Right renal pelvis (tissue), 4 donors: ENCODE data around the gene ATG4D. TPM values are rescaled to one million over a fixed set of nuclear protein-coding genes. Genes with fewer than 3 reads are reported as not detected.

ENCODE experiments used
- DNase-seq, 4 donors: peaks; one replicate each; pipeline ENCODE4 v3.0.0-alpha.2; 2013; ENCODE audit warnings: low read depth in 4 of 4, low spot score in 3 of 4, missing footprints in 1 of 4
- polyA plus RNA-seq, 4 donors: library from polyadenylated mRNA; unstranded; fragments of 120-200 nt; gene quantifications; one replicate each; pipeline ENCODE4 v1.2.1, GENCODE V29; 2013; ENCODE audit not compliant: insufficient read length in 4 of 4

Gene ATG4D
- polyA plus RNA-seq, result 10 to 100 TPM; 30.2 to 39.2 (median 35.0) TPM

DNA sequence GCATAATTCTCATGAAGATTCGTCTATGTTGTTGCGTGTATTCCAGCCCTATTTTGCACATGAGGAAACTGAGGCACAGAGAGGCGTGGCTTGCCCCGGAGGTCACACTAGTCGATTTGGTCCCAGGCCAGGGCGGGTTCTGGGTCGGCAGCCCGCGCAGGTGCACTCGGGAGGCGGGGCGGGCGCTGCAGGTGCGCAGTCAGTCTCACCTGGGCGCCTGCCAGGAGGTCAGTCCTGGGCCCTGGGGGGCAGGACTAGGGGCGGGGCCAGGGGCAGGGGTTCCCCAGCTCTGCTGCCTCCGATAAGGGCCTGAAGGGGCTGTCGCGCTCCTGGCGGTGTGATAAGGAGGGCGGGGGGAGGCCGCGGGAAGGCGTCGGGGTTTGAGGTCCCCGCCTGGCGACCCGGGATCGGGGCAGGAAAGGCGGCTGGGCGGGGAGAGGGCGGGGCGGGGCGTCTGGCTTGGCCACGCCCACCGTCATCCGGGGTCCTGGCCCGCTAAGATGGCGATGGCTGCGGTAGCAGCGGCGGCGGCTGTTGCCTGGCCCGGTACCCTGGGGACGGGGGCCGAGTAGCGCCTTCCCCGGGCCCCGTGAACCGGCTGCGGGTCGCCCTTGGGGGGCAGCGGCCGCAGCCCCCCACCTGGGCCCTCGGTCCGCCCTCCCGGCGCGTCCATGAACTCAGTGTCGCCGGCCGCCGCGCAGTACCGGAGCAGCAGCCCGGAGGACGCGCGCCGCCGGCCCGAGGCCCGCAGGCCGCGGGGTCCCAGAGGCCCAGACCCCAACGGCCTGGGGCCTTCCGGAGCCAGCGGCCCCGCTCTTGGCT, at the start of gene ATG4D:
ATG4D (plus strand) TSS at position 485 of the 822 bp plus-strand sequence; CDS start at position 672, 187 bp downstream.
- peak in 2 of 4 donors; percentile 43 to 52 for DNase-seq

DNA sequence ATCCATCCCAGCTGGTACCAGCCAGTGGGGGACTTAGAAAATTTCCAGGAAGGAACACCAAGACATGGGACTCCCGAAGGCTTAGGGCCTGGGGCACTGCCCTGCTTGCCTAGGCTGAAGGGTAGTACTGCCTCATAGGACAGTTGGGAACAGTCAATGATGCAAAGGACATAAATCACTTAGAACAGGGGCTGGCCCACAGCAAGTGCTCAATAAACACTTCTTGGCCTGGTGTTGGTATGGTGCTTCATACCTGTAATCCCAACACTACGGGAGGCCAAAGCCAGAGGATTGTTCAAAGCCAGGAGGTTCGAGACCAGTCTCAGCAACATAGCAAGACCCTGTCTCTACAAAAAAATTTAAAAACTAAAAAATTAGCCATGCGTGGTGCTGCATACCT, 46.3 kb upstream of the ATG4D start:
- no peak for DNase-seq

DNA sequence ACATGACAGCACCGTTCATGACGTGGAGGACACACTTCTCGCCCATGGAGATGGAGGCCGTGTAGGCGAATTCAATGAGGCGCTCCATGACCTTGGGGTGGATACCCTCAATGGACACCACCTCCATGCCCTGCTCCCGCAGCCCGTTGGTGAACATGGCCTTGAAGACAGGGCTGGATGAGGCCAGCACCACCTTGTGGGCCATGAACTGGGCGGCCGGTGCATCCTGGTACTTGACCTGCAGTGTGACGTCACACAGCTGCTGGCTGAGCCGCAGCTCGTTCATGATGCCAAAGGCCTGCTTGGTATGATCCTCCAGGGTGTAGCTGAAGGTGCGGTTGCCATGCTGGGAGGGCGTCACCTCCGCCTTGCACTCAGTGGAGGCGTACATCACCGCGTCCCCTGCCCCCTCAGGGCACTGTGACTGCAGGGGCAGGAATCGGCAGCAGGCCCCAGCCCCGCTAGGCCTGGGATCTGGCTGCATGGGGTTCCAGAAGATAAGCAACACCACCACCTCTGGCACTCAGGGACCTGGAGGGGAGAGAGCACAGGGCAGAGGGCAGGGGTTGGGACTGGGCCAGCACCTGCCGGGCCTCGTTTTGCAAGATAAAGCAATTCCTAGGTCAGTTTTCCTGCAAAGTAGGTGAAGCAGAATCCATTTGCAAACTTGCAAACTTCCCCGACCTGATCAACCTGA, 44.0 kb upstream of the ATG4D start:
- DNase-seq, result no peak

DNA sequence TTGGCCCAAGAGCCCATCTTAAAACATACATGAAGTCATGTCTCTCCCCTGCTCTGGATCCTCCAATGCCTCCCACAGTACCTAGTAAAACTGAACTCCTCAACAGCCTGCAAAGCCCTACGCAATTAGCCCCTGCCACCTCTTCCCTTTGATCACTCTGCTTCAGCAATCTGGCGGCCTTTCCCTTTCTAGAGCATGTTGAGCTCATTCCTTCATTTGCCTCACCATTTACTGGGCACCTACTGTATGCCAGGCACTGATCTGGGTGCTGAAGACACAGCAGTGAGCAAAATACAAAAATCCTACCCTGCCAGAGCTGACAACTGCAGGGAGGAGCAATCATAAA, 43.5 kb upstream of the ATG4D start:
- no peak for DNase-seq

DNA sequence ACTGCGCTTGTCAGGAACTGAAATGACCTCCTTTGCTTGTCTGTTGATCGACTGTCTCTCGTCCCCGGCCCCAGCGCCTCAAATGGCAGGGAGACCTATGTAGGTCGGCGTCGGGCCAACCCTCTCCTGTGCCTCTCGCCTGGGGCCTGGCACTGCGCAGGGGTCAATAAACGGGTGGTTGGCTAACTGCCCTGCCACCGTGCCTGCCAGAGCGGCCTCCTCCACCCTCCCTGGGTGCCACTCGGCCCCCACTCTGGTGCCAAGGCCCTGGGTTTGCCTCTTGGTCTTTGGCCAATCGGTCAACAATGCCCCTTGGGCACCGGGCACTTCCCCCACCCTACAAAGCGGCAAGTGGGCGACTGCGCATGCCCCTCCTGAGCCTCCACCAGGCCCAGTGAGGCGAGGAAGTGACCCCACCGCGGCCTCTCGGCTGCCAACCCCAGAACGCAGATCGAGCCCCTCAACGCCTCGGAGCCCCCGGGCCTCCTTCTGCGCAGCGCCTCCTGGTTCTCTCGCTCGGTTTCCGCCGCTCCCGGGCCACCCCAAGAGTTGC, 41.7 kb upstream of the ATG4D start:
- peak in 1 of 4 donors; percentile 18 for DNase-seq

DNA sequence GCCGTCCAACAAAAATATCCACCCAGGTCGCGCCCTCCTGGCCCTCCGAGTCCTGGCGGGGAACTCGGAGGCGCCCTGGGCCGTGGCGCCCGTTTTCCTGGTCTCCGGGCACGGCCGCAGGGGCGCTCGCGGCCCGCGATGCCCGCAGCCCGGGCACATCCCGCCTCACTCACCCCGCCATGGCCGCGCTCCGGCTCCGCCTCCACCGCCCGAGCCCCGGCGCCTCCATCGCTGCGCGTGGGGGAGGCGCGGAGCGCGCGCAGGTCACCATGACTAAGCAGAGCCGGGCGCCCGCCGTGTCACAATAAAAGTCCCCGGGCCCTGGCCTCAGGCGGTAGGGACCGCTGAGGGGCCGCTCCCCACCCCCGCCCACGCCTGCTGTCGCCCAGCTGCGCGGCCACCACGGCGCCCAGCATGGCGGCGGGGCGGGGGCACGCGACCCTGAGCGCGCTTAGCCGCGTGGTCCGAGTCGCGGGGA, 41.1 kb upstream of the ATG4D start:
- peak; percentile 82 to 88 (median 87) for DNase-seq

DNA sequence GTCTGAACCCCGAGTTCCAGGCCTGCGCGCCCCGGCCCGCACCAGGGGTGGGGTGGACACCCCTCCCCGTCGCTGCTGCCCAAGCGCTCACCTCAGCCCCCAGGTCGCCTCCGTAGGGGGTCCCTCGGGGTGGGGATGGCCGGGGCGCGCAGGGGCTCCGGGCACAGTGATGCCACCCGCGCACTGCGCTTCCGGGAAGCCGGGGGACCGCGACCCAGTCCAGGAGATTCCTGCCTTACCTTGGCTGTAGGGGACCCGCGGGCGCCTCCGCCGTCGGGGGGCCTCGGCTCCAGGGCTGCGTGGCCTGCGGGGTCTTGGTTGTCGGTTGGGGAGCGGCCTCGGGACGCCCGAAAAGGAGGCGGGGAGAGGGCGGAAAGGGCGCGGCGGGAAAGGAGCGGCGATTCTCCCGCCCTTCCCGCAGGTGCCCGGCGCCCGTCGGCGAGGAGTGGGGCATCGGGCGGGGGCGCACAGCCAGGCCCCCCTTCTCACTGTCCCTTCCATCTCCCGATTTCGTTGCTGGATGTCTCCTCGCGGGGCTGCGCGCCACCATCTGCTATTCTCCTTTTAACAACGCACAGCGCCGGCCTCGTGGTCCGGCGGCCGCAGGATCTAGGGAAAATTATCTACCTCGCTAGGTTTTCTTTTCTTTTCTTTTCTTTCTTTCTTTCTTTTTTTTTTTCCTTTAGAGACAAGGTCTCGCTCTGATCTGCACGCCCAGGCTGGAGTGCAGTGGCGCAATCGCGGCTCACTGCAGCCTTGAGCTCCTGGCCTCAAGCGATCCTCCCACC, 40.5 kb upstream of the ATG4D start, which contains the start of gene KEAP1:
KEAP1 (minus strand) TSS at position 355 of the 788 bp plus-strand sequence. CDS start 3,323 bp downstream, outside the sequence.
- peak in 1 of 4 donors; percentile 51 for DNase-seq

DNA sequence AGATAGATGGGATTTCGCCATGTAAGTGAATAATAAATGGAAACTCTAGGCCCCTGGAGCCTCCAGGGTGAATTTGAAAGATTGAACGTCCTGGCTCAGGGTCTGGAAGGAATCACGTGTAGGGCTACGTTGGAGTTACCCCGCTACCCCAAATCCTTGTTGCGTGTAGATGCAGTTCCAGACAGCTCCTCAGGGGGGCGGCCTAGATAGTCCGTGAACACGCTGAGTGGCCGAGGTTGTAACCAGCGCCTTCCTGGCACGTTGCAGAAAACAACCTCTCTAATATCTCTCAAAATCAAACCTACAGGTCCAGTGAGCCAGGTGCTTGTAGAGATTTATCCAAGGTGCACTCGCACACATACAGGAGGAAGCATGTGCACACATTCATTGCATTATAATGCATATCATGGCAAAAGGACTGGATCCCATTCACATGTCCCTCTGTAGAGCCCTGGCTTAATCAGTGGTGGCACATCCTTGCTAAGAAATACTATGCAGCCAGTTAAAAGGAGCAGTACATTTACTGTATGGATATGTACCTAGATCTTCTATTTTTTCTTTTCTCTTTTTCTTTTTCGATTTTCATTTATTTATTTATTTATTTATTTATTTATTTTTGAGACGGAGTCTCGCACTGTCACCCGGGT, 38.0 kb upstream of the ATG4D start:
- DNase-seq, result peak in 1 of 4 donors; percentile 29

DNA sequence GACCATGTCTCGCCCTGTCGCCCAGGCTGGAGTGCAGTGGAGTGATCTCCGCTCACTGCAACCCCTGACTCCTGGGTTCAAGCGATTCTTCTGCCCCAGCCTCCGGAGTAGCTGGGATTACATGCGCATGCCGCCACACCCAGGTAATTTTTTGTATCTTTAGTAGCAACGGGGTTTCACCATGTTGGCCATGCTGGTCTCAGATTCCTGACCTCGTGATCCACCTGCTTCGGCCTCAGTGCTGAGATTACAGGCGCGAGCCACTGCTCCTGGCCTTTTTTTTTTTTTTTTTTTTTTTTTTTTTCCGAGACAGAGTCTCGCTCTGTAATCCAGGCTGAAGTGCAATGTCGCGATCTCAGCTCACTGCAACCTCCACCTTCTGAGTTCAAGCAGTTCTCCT, 35.7 kb upstream of the ATG4D start:
- no peak for DNase-seq

DNA sequence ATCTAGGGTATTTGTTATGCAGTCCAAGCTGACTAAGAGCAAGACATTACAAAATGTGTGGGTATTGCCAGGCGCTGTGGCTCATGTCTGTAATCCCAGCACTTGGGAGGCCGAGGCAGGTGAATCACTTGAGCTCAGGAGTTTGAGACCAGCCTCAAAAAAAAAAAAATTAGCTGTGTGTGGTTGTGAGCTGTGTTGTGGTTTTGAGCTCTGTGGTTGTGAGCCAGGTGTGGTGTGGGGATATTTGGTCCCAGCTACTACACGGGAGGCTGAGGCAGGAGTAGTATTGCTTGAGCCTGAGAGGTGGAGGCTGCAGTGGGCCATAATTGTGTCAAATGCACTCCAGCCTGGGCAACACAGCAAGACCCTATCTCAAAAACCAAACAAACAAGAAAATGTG, 35.0 kb upstream of the ATG4D start:
- no peak for DNase-seq

DNA sequence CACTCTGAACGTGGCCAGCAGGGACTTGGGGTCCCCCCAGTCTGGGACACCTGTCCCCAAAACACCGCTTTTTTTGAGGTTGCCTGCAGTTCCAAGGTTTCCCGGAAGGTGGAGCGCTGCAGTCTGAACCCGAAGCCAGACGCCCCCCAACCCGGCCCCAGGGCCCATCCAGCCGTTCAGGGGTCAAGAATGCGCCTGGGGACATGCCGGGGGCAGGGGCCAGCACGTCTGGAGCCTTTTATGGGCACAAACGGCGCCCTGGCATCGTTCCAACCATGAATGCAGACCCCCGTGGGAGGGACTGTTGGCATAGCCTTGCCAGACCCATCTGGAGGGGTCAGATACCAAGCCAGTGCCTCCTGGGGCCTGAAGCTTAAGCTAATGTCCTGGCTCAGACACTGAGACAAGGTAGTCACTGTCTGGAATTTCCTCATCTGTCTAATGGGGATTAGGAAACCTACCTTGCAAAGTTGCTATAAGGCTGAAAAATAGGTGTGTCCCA, 33.4 kb upstream of the ATG4D start:
- DNase-seq, result peak in 1 of 4 donors; percentile 29

DNA sequence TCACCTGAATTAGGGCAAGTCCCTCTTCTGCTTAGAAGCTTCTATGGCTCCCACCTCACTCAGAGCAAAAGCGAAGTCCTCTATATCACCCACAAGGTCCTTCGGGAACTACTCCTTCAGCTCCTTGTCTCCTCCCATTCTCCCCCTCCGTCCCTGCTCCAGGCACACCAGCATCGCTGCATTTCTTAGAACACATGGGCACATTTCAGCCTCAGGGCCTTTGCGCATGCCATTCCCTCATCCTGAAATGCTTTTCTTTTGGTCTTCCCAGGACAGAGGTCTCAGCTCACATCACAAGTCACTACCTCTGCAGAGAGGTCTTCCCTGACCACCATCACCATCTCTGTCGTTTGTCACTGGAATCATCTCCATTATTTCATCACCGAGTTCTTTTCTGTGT, 30.5 kb upstream of the ATG4D start:
- DNase-seq, result no peak

DNA sequence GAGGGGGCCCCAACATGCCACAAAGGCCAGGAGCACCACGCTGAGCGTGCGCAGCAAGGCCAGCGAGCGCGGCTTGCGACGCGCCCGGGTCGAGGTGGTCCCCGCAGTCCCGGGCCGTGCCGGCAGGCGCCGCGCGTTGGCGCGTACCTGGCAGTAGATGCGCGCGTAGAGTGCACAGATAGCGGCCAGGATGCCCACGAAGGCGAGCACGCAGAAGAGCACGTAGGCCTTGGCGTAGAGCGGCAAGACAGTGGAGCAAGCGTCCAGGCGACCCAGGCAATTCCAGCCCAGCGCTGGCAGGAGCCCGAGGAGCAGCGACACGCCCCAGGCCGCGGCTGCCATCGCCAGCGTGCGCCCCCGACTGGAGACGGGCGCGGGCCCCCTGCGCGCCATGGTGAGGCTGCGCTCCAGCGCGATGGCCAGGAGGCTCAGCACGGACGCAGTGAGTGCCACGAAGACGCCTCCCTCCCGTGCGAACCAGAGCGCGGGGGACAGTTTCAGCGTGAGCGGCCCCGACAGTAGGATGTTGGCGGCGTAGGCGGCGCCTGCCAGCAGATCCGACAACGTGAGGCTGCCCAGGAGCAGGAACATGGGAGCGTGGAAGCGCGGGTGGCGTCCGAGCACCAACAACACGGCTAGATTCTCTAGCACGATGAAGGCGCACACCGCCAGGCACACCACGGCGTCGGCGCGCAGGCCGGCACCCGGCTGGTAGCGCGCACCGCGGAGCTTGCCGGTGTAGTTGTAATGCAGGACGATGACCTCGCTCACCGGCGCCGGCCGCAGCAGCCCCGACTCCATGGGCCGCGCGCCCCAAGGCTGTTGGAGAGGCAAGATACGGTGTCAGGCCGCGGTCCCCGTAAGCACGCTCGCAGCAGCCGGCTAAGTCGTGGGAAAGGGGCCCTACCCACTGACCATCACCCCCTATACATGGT, 29.2 kb upstream of the ATG4D start:
- peak in 1 of 4 donors; percentile 23 for DNase-seq

DNA sequence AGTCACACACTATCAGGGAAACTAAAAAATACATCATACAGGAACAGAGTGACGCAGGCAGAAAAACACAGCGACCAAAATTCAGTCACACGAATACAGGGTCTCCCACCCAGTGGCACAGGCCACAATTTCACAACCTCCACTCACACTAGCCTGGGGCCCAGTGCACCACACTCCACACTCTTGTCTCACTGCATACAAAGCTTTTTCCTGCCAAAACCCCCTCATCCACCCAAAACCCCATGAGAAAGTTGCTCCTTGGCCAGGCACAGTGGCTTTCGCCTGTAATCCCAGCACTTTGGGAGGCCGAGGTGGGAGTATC, 27.7 kb upstream of the ATG4D start:
- no peak for DNase-seq

DNA sequence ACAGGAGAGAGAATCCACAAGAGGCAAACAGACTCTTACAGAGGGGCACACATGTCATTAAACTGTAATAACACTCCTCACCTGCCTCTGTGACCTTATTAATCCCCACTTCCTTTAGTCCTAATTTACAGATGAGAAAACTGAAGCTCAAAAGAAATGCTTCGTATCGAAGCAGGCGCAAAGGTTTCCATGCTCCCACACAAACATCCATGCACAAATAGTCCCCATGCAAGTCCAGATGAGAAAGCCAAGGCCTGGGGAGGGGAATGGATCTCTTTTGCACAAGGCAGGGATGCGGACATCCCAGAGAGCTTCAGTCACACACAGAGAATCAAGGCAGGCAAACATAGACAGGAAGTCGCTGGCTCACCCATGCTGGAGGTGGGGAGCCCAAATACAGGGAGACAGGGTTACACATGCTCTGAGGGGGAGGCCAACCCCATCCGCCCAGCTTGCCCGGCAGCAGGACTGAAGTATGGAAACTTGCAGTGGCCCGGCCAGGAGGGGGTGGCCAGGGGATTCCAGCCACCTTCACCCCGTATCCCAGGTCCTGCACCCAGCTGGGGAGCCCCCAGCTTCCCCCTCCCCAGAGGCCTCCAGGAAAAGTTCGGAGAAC, 26.9 kb upstream of the ATG4D start:
- DNase-seq, result no peak

DNA sequence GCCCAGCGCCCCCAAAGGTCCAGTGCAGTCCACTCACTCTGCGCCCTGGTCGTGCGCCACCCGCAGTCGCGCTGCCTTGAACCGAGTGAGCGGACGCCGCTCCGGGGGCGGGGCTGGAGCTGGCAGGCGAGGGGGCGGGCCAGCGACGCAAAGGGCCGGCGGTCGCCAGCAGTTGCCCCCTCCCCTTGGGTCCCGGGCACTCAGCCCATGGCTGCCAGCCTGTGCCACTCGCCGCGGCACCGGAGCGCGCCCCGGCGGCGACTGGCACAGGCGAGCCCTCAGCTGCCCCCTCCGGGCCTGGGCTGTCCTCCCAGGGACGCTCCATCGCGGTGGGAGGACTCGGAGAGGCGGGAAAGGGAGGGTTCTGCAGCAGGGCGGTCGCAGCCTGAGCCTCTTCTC, 26.3 kb upstream of the ATG4D start, which contains the start of gene S1PR5:
S1PR5 (minus strand) TSS at position 87 of the 399 bp plus-strand sequence. CDS start 2,436 bp downstream, outside the sequence.
- no peak for DNase-seq

DNA sequence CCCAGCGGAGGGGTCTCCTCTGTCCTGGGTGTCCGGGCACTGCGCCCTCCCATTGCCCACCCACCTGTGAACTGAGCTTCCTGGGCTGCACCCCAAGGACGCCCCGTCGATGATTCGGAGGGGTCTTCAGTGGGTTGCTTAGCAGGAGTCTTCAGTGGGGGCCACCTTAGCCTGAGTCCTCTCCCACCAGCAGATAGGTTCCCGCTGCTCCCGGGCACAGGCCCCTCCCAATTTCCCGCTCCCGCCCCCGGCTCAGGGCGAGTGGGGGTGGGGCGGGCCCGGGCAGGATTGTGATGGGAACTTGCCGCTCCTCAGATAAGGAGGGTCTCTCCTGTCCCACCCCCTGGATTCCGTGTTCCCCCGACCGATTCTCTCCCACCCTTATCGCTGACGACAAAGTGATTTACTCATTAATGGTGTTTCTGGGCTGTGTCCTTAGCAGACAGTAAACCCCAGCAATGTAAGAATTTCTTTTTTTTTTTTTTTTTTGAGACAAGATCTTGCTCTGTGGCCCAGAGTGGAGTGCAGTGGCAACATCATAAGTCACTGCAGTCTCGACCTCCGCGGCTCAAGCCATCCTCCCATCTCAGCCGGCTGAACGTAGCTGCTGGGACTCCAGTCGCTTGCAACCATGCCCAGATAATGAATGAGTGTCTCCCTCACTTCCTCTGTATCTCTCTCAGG, 25.8 kb upstream of the ATG4D start:
- no peak for DNase-seq
